ENCODE results near the gene SLC1A2. TPM values are rescaled to one million over a fixed set of nuclear protein-coding genes. Genes with fewer than 3 reads are reported as not detected.

SLC1A2 gene
- total RNA-seq, 3 donors from 2014 or later = 0.32 to 23.7 (median 10.5) TPM

DNA sequence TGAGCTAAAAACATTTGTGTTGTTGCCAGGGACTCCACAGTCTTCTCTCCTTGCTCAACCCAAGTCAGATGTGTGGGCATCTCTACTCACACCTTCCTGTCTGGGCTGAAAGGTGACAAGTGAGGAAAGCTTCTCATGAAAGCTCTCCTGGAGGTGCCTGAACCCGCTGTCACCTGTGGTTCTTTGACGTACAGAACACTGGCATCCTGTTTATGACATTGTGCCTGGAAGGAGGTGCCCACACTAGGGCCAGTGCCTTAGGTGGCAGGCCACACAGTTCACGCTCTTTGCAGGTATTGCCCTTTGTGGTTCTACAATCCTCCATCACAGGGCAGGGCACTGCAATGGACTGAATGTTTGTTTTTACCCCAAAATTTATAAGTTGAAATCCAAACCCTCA is 171.9 kb downstream of the SLC1A2 start:
- Histone ChIP-seq H3K4me3 (no peak overlapping the region), H3K9me3 (no peaks in the 10 kb centered on the region), H3K27ac (peak overlapping the region; percentile 56 to 75), H3K27me3 (no peaks in the 10 kb centered on the region), H3K36me3 (no peaks in the 10 kb centered on the region), H3K4me1 (no peaks in the 10 kb centered on the region)
- peak in 1 of 2 donors; percentile 30 for DNase-seq (ENCODE audit: low spot score in 2 of 2)
- intact Hi-C loops (cut with DNase I; ENCODE audit: low total_unique reads) = no loop called here
- TF ChIP-seq POLR2AphosphoS5 (IDR thresholded peaks at IDR 0.05) (no peak), POLR2A (IDR thresholded peaks at IDR 0.05) (no peak)
- TF ChIP-seq, protein P1, sequence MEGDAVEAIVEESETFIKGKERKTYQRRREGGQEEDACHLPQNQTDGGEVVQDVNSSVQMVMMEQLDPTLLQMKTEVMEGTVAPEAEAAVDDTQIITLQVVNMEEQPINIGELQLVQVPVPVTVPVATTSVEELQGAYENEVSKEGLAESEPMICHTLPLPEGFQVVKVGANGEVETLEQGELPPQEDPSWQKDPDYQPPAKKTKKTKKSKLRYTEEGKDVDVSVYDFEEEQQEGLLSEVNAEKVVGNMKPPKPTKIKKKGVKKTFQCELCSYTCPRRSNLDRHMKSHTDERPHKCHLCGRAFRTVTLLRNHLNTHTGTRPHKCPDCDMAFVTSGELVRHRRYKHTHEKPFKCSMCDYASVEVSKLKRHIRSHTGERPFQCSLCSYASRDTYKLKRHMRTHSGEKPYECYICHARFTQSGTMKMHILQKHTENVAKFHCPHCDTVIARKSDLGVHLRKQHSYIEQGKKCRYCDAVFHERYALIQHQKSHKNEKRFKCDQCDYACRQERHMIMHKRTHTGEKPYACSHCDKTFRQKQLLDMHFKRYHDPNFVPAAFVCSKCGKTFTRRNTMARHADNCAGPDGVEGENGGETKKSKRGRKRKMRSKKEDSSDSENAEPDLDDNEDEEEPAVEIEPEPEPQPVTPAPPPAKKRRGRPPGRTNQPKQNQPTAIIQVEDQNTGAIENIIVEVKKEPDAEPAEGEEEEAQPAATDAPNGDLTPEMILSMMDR (IDR thresholded peaks at IDR 0.05) = no peak

DNA sequence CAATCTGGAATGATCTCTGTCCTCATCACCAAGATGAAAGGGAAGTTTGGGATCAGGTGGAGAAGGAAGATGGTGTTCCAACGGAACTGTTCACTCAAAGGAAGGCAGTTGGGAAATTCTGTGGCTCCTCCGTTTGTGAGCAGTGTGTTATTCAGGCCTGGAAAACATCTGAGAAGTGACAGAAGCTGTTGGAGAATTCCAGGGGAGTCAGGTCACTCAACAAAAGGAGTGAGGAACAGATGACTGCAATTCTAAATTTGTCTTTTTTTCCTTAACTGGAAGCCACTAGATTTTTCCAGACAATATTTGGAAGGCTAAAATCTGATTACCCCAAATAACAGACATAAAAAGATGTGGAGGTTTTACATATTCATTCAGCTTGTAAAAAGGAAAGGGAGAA is 172.6 kb downstream of the SLC1A2 start:
- H3K9me3 ChIP-seq = no peaks in the 10 kb centered on the region
- intact Hi-C loops (cut with DNase I; ENCODE audit: low total_unique reads) = no loop called here
- no peaks in the 10 kb centered on the region for H3K36me3 ChIP-seq
- no peak overlapping the region for H3K4me3 ChIP-seq
- H3K4me1 ChIP-seq = no peaks in the 10 kb centered on the region
- H3K27ac ChIP-seq = peak overlapping the region; percentile 56 to 75
- H3K27me3 ChIP-seq = no peaks in the 10 kb centered on the region
- DNase-seq (ENCODE audit: low spot score in 2 of 2) = no peak
- TF ChIP-seq POLR2A (IDR thresholded peaks at IDR 0.05) (no peak), POLR2AphosphoS5 (IDR thresholded peaks at IDR 0.05) (no peak)
- TF ChIP-seq, protein P1 (IDR thresholded peaks at IDR 0.05) = no peak

DNA sequence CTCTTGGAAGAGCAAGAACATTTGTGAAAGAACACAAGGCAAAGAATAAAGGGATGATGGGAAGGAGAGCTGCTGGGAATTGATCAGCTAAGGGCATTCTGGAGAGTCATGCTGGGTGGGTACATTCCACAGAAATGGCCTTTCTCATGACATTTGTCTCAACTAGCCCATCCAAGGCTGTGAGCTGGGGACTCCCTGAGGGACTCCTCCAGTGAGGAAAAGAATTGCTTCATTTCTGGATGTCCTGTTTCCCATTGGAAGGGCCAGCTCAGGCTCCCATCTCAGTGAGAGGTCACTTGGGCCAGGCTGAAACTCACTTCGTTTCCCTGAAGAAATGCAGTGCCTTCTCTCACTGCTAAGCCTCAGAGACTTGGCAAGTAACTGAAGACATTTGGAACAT is 173.6 kb downstream of the SLC1A2 start:
- no peaks in the 10 kb centered on the region for H3K27me3 ChIP-seq
- H3K27ac ChIP-seq = peak overlapping the region; percentile 56 to 75
- DNase-seq (ENCODE audit: low spot score in 2 of 2) = no peak
- no peaks in the 10 kb centered on the region for H3K9me3 ChIP-seq
- no peaks in the 10 kb centered on the region for H3K4me1 ChIP-seq
- H3K4me3 ChIP-seq = no peak overlapping the region
- peak in 1 of 3 donors; percentile 22 for TF ChIP-seq POLR2AphosphoS5 (IDR thresholded peaks at IDR 0.05)
- TF ChIP-seq, protein P1 (IDR thresholded peaks at IDR 0.05) = no peak
- H3K36me3 ChIP-seq = no peaks in the 10 kb centered on the region
- intact Hi-C loops (cut with DNase I; ENCODE audit: low total_unique reads) = no loop called here

DNA sequence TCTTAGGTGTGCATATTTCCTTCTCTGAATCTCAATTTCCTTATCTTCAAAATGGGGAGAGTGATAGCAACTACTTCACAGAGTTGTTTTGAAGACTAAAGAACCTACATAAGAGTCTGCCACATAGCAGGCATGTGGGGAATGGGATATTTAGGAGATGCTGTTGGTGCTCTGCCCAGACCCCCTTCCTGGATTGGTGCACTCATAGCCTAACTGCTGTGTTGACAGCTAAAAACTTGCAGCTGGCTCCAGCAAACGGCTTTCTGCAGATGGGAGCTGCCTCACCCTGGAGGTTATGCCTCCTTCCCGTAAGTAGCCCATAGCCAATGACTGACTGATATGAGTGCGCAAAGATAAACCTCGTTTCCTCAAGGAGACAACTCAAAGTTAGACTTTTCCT is 174.3 kb downstream of the SLC1A2 start:
- DNase-seq (ENCODE audit: low spot score in 2 of 2) = no peak
- Histone ChIP-seq H3K4me3 (no peak overlapping the region), H3K27ac (peak overlapping the region in 1 of 2 donors; percentile 1), H3K4me1 (no peaks in the 10 kb centered on the region), H3K27me3 (no peaks in the 10 kb centered on the region), H3K36me3 (no peaks in the 10 kb centered on the region), H3K9me3 (no peaks in the 10 kb centered on the region)
- intact Hi-C loops (cut with DNase I; ENCODE audit: low total_unique reads) = no loop called here
- TF ChIP-seq, protein P1 (IDR thresholded peaks at IDR 0.05) = no peak
- TF ChIP-seq POLR2A (IDR thresholded peaks at IDR 0.05) (no peak), POLR2AphosphoS5 (IDR thresholded peaks at IDR 0.05) (no peak)

DNA sequence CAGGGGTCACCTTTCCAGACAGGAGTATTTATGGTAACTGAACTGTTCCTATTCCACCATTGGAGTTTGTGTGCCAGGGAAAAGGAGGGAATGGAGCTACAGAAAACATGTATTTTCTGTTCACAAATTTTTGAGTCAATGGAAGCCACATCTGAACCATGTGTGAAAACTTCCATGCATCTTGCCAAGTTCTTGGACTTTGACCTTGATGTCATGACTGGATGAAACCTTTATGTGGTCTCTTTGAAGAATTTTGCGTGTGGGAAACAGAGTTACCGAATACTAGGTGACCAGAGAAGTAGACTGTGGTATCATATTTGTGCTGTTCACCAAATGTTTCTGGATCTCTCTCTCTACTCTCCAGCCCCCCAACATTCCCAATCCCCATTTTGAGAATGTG is 175.6 kb downstream of the SLC1A2 start:
- H3K4me3 ChIP-seq = no peak overlapping the region
- intact Hi-C loops (cut with DNase I; ENCODE audit: low total_unique reads) = no loop called here
- no peaks in the 10 kb centered on the region for H3K27me3 ChIP-seq
- no peak for DNase-seq (ENCODE audit: low spot score in 2 of 2)
- H3K27ac ChIP-seq = no peak overlapping the region
- no peaks in the 10 kb centered on the region for H3K36me3 ChIP-seq
- H3K4me1 ChIP-seq = no peaks in the 10 kb centered on the region
- no peaks in the 10 kb centered on the region for H3K9me3 ChIP-seq
- TF ChIP-seq, protein P1 (IDR thresholded peaks at IDR 0.05) = no peak
- TF ChIP-seq POLR2AphosphoS5 (IDR thresholded peaks at IDR 0.05) (no peak), POLR2A (IDR thresholded peaks at IDR 0.05) (no peak)

Measured in breast epithelium (tissue), 4 donors.